Measurements from ENCODE around the gene MYRF.

DNA sequence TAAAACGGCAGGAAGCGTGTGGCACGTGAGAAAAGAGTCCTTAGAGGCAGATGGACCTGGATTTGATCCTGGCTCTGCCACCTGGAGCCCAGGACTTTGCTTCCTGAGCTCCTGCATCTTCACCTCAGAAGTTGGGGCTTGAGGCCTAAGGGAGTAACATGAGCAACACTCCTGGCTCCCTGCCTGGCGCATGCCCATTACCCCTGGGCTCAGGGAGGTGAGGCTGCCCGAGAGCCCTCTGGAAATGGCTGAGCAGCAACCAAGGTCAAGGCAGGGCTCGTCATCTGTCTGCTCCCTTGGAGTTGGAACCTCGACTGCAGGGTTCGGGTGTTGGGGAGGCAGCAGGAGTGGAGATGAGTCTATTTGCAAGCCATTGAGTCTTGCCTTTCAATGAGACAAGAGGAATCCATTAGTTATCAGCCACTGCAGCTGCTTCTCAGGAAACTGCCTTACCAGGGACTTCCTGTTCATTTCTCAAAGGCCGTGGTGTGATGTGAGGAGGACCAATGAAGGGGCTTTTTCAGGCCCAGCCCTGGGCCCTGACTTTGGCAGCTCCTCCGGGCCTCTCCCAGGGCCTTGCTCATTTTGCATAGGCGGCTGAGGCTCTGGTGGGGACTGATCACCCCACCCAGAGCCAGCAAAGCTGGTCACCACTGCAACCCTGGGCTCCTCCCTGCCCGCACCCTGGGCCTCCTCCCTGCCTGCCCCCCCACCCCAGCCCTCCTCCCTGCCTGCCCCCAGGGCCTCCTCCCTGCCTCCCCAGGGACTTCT is 82.0 kb downstream of the MYRF start:
- TF ChIP-seq, protein P1, sequence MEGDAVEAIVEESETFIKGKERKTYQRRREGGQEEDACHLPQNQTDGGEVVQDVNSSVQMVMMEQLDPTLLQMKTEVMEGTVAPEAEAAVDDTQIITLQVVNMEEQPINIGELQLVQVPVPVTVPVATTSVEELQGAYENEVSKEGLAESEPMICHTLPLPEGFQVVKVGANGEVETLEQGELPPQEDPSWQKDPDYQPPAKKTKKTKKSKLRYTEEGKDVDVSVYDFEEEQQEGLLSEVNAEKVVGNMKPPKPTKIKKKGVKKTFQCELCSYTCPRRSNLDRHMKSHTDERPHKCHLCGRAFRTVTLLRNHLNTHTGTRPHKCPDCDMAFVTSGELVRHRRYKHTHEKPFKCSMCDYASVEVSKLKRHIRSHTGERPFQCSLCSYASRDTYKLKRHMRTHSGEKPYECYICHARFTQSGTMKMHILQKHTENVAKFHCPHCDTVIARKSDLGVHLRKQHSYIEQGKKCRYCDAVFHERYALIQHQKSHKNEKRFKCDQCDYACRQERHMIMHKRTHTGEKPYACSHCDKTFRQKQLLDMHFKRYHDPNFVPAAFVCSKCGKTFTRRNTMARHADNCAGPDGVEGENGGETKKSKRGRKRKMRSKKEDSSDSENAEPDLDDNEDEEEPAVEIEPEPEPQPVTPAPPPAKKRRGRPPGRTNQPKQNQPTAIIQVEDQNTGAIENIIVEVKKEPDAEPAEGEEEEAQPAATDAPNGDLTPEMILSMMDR (IDR thresholded peaks at IDR 0.05): no peak
- no peak for TF ChIP-seq EZH2 (IDR thresholded peaks at IDR 0.05; ENCODE audit: borderline replicate concordance, insufficient read depth, low read depth, low read length, poor library complexity, severe bottlenecking)

Measured in B cell (primary cell).